ENCODE results near the gene C15orf62.

The C15orf62 gene

GRCh38 chr15:40756938-40757337, 12.8 kb upstream of the C15orf62 start:
- no peak for DNase-seq

- DNase-seq: no peak
Observed at GRCh38 chr15:40759961-40760360, 9.8 kb upstream of the C15orf62 start.

- no peak for DNase-seq
Observed at GRCh38 chr15:40762919-40763800, 6.6 kb upstream of the C15orf62 start.

- no peak for DNase-seq
Observed at GRCh38 chr15:40763801-40764628, 5.8 kb upstream of the C15orf62 start, which contains the start of gene GCHFR. GCHFR (plus strand) TSS chr15:40764068; CDS start chr15:40764181, 113 bp downstream.

GRCh38 chr15:40764629-40765103, 5.1 kb upstream of the C15orf62 start:
- no peak for DNase-seq

GRCh38 chr15:40766194-40766815, 3.5 kb upstream of the C15orf62 start:
- DNase-seq: no peak

GRCh38 chr15:40766906-40767837, 2.6 kb upstream of the C15orf62 start:
- DNase-seq: no peak

- DNase-seq: no peak
Observed at GRCh38 chr15:40767838-40768500, 1.8 kb upstream of the C15orf62 start.

- DNase-seq: no peak
Observed at GRCh38 chr15:40768521-40769273, 1.1 kb upstream of the C15orf62 start.

- no peak for DNase-seq
Observed at GRCh38 chr15:40770147-40770721, 454 bp downstream of the C15orf62 start.

GRCh38 chr15:40771242-40771641, 1.5 kb downstream of the C15orf62 start:
- no peak for DNase-seq

GRCh38 chr15:40772014-40772413, 2.2 kb downstream of the C15orf62 start:
- no peak for DNase-seq

GRCh38 chr15:40773496-40773895, 3.7 kb downstream of the C15orf62 start:
- DNase-seq: no peak

- DNase-seq: no peak
Observed at GRCh38 chr15:40773902-40774301, 4.1 kb downstream of the C15orf62 start.

GRCh38 chr15:40775007-40775406, 5.2 kb downstream of the C15orf62 start:
- DNase-seq: no peak

- no peak for DNase-seq
Observed at GRCh38 chr15:40775740-40776536, 6.2 kb downstream of the C15orf62 start.

- DNase-seq: no peak
Observed at GRCh38 chr15:40776537-40777141, 6.9 kb downstream of the C15orf62 start.

GRCh38 chr15:40782609-40783227, 12.9 kb downstream of the C15orf62 start:
- no peak for DNase-seq

Measured in NCI-H187 treated with DMSO at 0.1 percent for 48 hours (cell line).